Neural cell (in vitro differentiated cells): Measurements from ENCODE around the gene STRBP.

Experiments used
- CTCF ChIP-seq: fragments of 450-650 bp; IDR thresholded peaks from 2 replicates; pipeline ENCODE4 v1.5.1; 2014; ENCODE audit warnings: antibody characterized with exemption, mild to moderate bottlenecking, moderate library complexity; ENCODE audit not compliant: poor library complexity, severe bottlenecking
- REST ChIP-seq: IDR thresholded peaks from 2 replicates; pipeline ENCODE4 v1.6.1; 2012; ENCODE audit warnings: borderline replicate concordance

- TF ChIP-seq REST (no peak), CTCF (no peak)
Observed at GRCh38 chr9:123194023-123194422, 74.4 kb downstream of the STRBP start.
